GM19025 (cell line): ENCODE results near the gene MAP3K20.
"Not testable (repeated sequence)": the region's sequence is repeated elsewhere in the genome, so short reads cannot be mapped to it uniquely, and the experiment has no call there.

Experiments
- ATAC-seq: cut with Tn5 transposase; IDR thresholded peaks from one replicate; pipeline ENCODE4 v1.9.1; 2021; ENCODE audit warnings: mild to moderate bottlenecking, low read depth, moderate library complexity; ENCODE audit not compliant: unreplicated experiment

MAP3K20 gene

DNA sequence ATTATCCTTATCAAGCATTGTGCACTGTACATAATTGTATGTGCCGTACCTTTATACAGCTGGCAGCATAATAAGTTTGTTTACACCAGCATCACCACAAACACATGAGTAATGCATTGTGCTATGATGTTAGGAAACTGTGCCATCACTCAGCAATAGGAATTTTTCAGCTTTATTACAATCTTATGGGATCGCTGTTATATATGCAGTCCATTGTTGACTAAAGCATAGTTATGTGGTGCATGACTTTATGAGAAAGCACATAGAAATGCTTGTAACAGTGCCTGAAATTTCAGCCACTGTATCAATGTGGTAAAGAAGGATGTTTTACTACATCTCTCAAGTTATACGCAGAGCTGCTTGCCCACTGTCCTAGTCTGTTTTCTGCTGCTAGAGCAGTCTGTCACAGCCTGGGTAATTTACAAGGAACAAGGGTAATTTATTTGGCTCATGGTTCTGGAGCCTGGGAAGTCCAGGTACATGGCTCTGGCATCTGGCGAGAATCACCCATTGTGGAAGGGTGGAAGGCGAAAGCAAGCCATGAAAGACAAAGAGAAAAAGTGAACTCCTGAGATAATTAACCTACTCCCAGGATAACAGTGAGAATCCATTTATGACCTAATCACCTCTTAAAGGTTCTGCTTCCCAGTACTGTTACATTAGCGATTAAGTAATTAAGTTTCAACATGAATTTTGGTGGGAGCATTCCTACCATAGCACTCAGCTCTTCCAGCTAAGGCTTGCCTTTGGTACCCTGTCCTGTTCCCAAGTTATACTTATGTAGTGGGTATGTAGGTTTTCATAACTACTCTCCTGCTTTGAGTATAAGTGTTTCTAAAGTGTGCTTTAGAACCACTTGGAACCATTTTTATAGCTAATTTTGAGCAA lies 4.6 kb downstream of the MAP3K20 start:
- ATAC-seq = no peak

DNA sequence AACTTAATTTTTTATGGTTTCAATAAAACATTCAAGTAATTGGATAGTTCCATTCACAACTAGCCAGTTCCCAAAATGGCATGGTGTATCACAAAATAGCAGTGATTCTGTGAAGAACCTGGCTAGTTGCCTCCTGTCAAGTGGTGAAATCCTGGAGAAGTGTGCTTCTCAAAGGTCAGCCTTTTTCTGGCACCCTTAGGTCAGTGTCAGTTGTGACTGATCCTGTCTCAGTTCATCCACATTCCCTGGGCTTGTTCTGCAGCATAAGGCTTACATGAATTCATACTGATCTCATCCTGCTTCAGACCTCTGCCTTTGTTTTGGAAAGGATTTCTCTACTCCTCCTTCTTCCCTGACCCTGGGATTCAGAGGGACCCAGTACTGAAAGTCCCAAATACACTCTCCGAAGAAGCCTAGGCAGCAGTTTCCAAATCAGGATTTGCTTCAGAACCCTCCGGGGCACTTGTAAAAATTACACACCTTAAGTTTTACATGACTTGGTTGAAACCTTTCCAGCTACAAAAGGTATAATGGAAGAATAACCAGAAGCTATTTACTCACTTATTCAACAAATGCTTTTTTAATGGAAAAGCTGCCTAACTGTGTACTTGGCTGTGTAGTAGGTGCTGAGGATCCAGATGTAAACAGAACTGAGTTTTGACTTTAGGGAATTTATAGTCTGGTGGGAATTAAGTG lies 11.0 kb downstream of the MAP3K20 start:
- no peak for ATAC-seq

DNA sequence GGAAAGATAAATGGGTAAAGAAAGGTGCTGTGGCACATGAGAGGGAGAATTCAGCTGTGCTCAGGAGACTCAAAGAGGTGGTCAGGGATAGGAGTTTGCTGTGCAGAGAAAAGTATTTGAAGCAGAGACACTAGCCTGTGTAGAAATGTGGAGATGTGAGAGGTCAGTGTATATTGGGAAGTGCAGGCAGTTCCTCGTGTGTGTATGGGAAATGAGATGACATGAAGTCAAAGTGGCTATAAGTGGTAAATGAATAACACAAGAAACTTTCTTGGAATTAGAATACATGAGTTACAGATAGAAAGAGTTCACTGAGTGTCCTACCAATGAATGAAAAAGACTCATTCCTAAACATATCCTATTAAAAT lies 11.6 kb downstream of the MAP3K20 start:
- no peak for ATAC-seq

DNA sequence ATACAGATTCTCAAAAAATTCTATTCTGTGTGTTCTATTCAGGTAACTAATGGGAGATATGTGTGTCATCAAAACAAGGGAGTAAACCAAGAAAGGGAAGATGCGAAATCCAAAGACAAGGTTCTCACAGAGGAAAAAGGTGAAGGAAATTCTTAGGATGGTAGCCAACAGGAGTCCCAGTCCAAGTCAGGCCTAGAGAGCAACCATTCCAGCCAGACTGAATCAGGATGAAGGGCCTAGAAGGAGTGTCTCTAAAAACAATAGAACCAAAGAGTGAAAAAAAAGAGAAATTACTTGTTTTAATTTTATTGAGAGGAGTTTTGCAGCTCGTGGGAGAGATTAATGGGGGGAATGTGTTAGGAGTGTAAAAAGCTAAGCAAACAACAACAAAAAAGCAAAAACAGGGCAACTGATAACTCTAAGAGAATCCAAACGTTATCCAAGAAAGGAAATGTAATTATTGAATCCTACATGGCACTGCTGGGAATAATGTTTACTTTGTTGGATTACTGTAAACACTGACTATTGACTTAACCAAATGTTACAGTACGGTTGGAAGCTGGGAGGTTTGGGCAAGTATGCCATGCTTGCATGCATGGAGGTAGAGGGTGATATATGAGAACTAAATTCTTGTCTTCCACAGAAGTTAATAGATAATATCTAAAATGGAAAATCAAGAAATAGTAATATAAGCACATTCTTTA lies 12.3 kb downstream of the MAP3K20 start:
- ATAC-seq = no peak

DNA sequence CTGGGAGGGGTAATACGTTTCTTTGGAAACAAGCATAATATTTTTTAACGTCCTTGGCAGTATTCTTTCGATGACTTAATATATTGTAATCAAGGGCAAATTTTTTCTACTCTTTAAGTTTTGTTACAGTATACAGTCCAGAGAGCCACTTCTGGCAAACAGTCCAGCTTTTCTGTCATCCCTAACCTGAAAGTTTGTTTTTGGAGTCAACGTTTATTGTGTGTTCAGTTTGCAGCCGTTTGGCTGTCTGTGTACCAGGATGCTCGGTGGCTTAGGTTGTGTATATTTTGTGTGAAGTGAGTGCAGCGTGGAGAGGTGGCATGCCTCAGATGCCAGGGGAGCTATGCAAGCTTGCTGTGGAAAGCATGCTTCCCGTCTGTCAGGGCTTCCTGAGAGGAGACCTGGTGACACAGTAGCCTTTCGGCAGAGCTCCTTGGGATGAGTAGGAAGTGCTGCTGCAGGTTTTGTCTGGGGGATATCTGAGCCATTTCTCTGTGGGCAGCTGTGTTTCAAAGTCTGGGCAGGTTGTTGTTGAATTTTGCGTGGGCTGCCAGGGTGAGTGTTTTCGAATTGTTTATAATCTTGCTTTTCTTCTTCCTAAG lies 14.7 kb downstream of the MAP3K20 start:
- ATAC-seq = no peak

DNA sequence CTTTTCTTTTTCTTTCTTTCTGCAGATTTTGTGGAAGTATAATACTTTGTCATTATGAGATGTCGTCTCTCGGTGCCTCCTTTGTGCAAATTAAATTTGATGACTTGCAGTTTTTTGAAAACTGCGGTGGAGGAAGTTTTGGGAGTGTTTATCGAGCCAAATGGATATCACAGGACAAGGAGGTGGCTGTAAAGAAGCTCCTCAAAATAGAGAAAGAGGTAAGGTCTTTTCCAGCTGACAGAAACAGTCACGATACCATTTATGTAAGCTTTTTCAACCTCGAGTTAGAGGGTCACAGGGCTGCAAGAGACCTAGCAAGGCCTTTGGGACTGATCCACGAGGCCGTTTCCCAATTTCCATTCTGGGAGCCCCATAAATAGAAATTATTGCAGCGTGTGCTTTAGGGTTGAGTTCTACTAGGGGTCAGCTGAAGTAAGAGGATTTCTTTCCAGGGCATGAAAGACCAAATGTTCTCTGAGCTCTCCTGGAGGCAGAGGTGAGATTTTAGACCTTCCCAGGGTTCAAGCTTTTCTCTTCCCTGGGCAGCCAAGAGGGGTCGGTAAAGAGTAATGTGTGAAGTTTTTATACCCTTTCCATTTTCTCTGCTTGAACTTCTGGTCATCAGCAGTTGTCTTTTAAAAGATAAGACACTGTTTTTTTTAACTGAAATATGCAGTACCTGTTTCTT lies 15.5 kb downstream of the MAP3K20 start:
- no peak for ATAC-seq

DNA sequence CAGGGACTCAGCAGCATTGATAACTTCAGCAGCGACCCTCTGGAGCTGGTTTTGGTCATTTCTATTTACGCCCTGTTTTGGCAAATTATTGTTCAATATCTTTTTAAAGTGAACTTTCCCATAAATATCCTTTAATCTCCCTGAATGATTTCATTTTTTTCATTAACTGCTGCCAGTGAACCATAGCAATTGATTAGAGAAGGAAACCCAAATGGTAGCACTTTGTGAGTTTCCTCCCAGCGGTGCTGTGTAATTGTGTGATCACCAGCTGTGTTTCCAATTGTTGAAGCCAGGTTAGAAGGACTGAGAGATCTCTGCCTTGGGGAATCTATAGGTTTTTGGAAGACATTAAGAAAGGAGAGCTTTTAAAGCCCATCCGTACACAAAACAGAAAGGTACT lies 16.3 kb downstream of the MAP3K20 start:
- no peak for ATAC-seq

DNA sequence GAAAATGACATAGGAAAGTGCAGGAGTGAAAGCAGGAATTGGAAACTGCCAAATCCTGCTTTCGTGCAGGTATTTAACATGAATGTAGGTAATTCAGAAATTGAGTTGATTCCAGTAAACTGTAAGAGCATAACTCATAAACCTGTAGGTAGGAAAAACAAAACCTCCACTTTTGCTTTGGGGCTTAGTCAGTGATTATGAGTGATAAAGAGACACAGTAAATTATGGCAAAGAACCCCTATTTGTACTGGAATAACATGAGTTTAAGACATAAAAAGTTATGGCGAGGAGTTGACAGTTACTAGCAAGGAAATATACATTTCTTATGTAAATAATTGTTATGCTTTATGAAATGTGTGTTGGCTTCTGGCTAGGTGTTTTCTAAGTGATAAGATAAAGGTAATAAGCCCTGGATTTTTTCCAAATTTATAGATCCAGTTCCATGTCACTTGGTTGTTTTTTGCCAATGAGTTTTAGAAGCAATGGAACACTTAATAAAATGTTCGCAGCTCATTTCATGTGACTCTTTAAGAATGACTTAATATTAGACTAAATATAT lies 17.3 kb downstream of the MAP3K20 start:
- ATAC-seq = no peak

DNA sequence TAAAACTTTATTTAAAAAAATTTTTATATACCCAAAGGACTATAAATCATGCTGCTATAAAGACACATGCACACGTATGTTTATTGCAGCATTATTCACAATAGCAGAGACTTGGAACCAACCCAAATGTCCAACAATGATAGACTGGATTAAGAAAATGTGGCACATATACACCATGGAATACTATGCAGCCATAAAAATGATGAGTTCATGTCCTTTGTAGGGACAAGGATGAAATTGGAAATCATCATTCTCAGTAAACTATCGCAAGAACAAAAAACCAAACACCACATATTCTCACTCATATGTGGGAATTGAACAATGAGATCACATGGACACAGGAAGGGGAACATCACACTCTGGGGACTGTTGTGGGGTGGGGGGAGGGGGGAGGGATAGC lies 18.0 kb downstream of the MAP3K20 start:
- not testable (repeated sequence) for ATAC-seq

DNA sequence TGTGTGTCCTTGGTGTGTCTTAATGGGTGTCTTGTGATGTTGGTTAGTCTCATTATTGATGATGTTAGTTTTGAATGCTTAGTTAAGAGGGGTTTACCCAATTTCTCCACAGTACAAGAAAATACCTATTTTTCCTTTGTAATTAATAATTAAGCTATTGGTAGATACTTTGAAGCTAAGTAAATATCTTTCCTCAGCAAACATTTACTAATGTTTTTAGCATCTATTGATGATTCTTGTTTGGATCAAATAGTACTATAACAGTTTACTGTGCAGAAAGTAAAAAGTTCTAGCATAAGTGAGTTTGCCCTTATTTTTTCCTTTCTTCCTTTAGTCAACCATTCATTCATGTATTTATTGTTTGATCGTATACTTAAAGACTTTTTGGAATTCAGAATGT lies 19.1 kb downstream of the MAP3K20 start:
- ATAC-seq = no peak

DNA sequence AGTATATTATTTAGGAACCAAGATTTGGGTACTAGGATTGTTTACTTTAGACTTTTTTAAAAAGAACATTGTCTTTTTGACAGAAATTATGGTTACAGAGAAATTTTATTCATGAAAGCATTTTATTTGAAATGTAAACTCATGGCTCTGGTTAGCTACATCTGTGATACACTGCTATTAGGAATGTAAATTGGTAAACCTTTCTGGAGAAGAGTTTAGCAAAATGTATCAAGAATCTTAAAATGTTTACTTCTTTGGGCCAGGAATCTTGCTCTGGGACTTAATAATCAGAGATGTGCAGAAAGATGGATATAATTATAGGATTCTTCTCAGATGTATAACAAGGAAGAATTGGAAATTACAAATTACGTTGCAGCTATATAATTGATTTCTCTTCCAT lies 19.7 kb downstream of the MAP3K20 start:
- no peak for ATAC-seq

DNA sequence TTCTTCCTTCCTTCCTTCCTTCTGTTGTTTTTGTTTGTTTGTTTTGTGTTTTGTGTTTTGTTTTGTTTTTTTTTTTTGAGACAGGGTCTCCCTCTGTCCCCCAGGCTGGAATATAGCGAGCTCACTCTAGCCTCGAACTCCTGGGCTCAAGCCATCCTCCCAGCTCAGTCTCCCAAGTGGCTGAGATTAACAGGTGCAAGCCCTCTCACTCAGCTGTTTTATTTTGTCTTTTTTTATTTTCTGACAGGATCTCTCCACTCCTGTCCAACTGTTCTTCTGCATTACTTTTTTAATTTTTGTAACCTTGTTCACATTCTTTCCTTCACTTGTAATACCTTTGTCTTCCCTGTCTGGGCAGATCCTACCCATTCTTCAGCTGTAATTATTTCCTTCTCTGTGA lies 23.6 kb downstream of the MAP3K20 start:
- ATAC-seq = no peak

DNA sequence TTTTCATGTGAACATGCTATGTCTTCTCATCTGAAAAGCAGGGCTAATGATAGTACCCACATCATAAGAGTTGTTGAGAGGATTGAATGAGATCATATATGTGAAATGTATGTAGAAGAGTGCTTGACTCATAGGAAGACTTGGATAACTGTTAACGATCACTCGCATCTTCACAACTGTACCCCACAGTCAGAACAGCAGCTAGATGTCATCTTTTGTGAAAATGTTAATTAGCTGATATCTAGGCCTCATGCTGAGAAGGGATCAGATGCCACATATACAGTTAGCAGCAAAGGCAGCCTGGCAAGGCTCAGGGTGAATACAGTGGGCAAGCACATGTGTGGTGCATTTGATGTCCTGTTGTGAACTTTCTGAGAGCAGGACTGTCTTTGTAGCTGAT lies 24.2 kb downstream of the MAP3K20 start:
- no peak for ATAC-seq

DNA sequence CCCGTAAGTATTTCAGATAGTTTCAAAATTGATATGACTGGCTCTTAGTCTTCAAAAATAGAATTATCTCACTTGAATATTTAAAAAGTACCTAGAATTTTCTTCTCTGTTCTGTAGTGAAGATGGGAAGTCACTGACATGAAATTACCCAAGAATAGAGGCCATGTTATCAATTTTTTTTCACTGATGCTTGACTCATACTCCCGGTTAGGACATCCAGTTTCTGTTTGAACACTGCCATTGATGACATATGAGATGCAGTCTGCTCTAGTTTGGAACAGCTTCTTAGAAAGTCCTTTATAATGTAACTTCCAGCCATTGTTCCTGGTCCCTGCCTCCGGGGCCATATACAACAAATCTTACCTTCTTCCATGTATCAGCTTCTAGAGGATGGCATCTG lies 26.0 kb downstream of the MAP3K20 start:
- peak; percentile 72 for ATAC-seq

DNA sequence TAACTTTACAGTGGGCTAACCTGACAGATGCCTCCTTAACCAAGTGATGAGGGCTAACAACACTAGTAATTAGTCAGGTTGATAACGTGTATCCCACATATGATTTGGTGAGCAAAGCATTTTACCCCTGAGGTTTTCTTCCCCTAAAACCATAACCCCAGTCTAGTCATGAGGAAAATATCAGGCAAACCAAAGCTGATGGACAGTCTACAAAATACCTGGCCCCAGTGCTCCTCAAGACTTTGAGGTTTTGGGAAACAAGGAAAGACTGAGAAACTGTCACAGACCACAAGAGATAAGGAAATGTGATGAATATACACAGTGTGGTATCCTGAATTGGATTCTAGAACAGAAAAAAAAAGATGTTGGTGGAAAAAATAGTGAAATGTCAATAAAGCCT lies 28.5 kb downstream of the MAP3K20 start:
- no peak for ATAC-seq

DNA sequence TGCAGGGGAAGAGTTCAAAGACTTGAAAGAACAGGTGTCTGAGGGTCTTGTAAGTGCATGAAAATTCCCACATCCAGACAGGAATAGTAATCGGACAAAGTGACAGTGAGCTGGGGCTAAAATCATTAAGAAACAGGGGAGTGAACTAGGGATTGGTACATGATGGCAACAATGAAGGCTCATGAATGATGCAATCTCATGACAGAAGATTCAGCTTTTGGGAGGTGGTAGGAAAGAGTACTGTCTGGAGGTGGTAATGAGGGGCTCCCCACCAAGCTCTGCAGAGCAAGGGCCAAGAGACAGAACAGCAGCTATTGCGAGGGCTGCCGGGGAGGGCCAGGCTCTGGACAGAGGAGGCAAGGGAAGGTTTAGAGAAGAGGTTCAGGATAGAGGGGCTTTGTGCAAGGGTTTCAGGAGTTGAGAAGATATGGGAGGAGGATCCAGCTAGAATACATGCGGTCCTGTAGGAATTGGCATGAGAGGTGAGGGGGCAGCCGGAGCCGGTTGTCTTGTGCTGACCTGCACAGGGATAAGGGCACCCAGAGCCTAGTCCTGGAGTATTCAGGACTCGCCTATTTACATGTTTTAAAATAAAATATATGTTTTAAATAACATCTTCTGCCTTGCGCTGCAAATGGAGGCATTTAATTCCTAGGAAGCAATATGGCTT lies 31.4 kb downstream of the MAP3K20 start:
- ATAC-seq = no peak

DNA sequence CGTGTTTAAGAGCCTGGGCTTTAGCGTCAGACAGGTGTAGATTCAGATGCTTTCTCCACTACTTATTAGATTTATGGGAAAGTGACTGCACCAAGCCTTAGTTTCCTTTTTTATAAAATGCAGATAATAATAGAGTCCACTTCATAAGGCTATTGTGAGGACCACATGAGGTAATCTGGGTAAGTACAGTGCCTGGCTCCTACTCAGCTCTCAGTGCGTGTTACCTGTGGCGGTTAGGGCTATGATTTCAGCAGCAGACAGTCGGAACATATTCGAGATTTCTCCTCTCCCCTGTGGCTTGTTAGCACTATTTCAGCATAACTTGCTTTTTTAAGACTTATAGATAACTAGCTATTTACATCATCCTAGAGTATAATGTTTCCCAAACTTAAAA lies 32.0 kb downstream of the MAP3K20 start:
- ATAC-seq = no peak

DNA sequence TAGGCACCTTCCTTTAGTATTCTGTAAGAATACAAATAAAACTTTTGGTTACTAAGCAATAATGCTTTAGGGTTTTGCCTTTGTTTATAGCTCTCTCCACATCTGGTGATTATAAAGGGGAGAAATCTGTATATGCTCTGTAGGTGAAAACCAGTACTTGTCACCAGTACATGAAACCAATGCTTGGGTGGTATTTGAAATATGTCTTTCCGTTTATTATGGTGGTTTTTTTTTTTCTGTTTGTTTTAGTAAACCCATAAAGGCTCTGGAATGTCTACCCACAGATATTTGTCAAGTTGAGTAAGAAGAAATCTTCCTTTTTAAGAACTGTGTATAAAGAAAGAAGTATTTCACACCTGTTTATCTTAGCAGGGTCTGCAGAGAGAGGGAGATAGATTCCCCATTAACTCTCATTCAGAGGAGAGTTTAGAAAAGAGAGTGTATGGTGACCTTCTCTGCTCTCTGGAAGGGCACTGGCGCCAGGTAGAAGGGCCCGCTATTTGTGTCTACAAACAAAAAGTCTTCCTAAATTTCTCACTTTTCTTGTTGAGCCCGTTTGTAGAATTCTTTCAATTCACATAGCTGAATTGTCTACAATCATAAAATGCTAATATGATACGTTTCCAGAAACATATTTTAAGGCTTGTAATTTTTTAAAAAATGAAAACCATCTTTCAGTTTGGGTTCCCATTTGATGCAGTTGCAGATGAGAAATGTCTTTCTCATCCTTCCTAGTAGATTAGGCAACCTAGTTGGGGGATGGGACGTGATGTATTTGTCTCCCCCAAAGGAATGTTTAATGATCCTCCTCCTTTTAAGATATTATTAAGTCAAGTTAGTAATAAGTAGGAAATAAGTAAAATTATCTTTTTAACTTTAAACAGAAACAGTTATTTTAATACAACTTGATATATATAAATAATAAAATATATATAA lies 33.9 kb downstream of the MAP3K20 start:
- no peak for ATAC-seq

DNA sequence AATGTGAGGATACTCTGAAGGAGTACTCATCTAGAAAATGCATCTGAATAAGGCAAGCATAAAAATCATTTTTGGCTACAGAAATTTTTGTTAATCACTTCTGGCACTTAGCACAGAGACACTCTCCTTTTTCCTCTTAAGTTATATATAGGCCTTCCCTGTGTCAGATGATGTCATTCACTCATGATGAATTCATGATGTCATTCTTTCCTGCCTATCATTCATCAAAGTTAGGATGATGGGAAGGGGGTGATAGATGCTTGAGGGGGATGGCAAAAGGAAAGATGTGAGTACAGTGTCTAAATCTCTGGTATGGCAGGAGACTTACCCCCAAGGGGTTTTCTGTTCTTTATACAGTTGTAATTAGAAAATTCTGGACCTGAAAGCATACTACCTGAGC lies 42.0 kb downstream of the MAP3K20 start:
- ATAC-seq = no peak
